KG1 (cell line): ENCODE results near the gene ZC3H7A.
"Not testable (repeated sequence)": the region's sequence is repeated elsewhere in the genome, so short reads cannot be mapped to it uniquely, and the experiment has no call there.

ENCODE experiments used
- DNase-seq: peaks from one replicate; lab custom pipeline; 2025; lab: John Stamatoyannopoulos, UW

The ZC3H7A gene

DNA sequence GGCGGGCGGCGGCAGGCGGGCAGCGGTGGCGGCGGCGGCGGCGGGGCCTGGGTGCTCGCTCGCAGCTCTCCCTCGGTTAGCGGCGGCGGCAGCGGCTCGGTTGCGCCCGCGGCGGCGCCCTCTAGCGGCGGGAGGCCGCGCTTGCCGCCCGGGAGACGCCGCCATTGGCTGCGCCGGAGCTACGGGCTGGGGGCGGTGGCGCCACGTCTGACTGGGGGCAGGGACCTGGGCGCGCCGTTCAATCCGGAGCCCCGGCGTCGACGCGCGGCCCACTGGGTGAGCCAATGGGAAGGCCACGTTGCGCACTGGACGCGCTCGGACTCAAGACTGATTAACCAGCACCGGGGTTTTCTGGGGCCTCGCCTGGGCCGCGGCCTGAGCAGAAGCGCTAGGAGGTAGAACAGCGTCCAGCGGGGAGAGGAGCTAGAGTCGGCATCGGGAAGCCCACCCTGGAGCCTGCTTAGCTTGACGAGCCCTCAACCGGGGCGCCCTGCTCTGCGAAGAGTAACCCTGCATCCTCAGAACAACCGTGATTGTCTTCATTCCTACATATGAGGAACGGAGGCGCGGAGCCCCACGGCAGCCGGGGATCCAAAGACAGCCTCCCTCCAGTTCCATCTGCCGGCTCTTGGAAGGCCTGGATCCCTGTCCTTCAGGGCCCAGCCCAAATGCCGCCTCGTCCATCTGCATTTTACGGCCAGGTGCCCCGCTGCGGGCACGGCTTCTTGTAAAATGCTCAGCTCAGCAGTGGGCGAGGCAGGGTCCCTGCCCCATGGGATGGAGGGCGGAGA is at the start of gene ZC3H7A:
Gene ZC3H7A (minus strand): TSS at position 93 of the 791 bp plus-strand sequence. CDS start 14,904 bp downstream, outside the sequence.
- DNase-seq, result peak; percentile 88

DNA sequence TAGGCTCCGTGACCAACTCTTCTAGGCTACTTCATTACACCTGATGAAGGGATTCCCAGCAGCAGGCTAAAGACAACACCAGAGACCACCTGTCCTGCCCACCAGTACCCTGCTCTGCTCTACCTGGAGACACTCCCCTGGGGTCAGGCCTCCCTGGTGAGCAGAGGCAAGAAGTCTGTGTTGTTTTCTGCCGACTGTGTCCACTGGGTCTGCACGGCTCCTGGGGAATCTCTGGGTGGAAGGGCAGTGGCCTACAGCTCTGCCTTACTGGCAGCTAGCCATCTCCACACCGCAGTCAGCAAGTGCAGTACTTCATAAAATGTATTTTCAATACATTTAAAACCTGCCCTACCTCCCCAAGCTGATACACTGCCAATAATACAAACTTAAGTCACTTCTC is 47.4 kb upstream of the ZC3H7A start:
- DNase-seq, result no peak

- DNase-seq, result no peak
These were observed 46.8 kb upstream of the ZC3H7A start for GRCh38 chr16:11843861-11844260.

- DNase-seq, result no peak
These were observed 46.1 kb upstream of the ZC3H7A start for GRCh38 chr16:11843206-11843605.

DNA sequence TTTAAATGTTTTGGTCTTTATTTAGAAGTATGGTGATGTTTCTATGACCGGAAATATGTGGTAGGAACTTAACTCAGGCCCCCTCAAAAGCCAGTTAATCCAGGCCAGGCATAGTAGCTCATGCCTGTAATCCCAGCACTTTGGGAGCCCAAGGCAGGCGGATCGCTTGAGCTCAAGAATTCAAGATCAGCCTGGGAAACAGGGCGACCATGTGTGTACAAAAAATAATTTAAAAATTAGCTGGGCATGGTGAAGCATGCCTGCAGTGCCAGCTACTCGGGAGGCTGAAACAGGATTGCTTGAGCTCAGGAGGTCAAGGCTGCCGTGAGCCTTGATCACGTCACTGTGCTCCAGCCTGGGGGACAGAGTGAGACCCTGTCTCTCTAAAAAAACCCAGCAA is 44.0 kb upstream of the ZC3H7A start:
- no peak for DNase-seq

DNA sequence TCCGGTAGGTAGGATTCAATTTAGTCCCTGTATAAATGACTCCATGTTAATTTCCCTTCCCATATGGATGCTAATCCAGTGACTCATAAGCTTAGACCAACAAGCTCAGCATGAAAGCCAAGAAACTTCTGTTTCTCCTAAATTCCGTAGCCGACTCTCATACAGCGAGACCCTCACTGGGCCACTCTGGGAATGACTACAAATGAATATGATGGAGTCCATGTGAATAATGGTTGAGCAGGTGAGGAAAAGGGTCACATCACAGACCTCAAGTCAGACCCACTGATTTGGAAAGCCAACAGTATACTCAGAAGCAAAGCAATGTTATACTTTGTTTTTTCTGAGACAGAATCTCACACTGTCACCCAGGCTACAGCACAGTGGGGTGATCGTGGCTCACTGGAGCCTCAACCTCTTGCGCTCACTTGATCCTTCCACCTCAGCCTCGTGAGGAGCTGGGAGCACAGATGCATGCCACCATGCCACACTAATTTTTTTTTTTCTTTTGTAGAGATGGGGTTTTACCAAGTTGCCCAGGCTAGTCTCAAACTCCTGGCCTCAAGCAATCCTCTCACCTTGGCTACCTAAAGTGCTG is 39.7 kb upstream of the ZC3H7A start:
- no peak for DNase-seq

- DNase-seq, result no peak
These were observed 39.0 kb upstream of the ZC3H7A start for GRCh38 chr16:11835891-11836649.

- DNase-seq, result no peak
These were observed 38.3 kb upstream of the ZC3H7A start for GRCh38 chr16:11835309-11835708.

DNA sequence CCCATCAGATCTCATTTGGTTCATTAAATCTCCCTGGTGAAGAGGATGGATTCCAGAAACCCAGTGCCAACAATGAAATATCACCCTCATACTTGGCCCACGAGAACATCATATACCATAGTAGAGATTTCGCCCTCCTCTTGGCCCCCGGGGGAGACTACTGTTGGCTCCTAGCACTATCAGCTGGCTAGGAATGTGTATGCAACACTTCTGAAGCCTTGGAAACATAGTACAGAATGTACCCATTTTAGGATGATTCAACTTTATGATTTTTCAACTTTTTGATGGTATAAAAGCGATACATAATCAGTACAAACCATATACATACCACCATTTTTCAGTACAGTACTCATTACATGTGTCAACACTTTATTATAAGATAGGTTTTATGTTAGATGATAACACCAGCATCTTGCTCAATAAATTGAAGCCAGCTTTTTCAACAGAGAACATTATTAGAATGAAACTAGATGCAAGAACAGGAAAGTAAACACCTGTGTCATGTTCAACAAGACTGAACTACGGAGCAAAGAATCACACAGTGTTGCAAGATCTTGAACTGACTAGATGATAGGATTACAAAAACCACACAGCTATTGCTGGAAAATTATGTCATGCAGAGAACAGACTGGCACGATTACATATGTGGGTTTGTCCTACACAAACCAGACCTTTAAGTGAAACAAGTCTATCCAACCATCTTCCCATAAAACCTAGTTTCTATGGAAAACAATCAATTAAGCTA is 37.1 kb upstream of the ZC3H7A start:
- no peak for DNase-seq

GRCh38 chr16:11828696-11829095 is 31.6 kb upstream of the ZC3H7A start:
- no peak for DNase-seq

DNA sequence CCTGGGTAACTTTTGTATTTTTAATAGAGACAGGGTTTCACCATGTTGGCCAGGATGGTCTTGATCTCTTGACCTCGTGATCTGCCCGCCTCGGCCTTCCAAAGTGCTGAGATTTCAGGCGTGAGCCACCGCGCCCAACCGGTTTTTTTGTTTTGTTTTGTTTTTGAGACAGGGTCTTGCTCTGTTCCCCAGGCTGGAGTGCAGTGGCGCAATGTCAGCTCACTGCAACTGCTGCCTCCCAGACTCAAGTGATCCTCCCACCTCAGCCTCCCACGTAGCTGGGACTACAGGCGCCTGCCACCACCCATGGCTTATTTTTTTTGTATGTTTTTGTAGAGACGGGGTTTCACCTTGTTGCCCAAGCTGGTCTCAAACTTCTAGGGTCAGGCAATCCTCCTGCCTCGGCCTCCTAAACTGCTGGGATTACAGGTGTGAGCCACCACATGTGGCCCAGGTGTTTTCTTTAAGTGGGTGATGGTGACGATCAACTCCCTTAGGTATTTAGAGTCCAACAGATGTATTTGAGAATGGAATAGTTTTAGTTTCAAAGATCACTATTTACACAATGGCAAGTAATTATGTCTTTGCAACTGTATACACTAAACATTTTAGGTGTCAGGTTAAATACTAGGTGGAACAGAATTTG is 28.6 kb upstream of the ZC3H7A start:
- not testable (repeated sequence) for DNase-seq

DNA sequence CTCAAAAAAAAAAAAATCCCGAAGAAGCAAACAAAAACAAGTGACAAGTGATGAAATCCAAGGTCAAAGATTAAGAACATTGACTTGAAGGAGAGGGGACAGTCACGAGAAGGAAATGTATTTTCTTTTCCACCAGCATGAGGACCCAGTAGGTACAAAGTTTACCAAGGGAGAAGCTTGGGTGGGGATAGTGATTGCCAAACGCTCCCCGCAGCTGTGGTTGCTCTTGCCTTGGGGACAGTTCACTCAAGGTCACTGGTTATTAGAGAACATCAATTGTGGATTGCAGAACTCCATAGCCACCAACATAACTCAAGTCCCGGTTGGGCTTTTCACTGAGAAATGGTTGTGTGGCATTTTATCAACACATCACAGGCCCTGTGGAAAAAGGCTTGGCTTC is 27.3 kb upstream of the ZC3H7A start:
- DNase-seq, result no peak

- DNase-seq, result not testable (repeated sequence)
These were observed 26.6 kb upstream of the ZC3H7A start for GRCh38 chr16:11823645-11824044.

DNA sequence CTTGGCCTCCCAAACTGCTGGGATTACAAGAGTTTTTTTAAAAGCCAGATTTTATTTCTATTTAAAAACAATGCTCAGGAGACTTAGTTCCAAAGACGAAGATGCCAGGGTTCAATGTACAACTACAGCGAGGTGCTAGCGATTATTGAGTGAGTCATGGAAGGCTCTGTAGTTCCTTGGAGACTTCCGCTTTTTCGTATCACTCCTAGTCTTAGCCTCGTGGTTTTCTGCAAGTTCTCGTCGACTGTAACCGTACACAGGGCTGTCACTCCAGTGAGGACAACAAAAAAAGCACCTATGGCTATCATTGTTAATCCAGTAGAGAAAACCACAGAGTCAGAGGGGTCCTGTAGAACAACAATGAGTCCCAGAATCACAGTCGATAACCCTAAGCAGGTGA is 22.7 kb upstream of the ZC3H7A start:
- DNase-seq, result no peak

- not testable (repeated sequence) for DNase-seq
These were observed 21.9 kb upstream of the ZC3H7A start for GRCh38 chr16:11818970-11819369.

- DNase-seq, result no peak
These were observed 19.1 kb upstream of the ZC3H7A start for GRCh38 chr16:11816123-11816522.

- DNase-seq, result not testable (repeated sequence)
These were observed 17.7 kb upstream of the ZC3H7A start for GRCh38 chr16:11814800-11815199.

DNA sequence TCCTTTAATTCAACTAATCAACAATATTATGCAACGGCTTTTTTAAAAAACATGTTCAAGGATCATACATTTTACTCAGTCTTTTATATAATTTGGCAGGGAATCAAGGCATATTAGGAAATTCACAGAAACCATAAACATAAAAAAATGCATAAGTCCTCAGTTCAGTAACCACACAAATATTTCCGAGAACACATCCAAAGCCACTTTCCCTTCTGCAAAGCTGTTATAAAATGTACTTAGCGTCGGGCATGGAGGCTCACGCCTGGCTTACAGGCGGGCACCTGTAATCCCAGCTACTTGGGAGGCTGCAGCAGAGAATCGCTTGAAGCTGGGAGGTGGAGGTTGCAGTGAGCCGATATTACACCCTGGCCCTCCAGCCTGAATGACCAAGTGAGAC is 9.7 kb upstream of the ZC3H7A start:
- DNase-seq, result no peak

DNA sequence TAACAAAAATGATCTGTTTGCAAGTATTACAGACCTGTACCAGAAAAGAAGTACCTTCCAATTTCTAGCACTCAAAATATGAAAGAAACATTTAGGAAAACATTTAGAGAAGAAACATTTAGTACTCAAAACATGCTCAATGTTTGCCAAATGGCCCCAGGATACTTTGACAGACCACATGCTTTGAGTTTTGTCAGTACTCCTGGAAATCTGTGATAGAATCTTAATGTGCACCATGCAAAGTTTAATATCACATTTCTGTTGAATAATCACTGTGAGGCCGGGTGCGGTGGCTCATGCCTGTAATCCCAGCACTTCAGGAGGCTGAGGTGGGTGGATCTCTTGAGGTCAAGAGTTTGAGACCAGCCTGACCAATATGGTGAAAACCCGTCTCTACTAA is 8.5 kb upstream of the ZC3H7A start:
- DNase-seq, result no peak

DNA sequence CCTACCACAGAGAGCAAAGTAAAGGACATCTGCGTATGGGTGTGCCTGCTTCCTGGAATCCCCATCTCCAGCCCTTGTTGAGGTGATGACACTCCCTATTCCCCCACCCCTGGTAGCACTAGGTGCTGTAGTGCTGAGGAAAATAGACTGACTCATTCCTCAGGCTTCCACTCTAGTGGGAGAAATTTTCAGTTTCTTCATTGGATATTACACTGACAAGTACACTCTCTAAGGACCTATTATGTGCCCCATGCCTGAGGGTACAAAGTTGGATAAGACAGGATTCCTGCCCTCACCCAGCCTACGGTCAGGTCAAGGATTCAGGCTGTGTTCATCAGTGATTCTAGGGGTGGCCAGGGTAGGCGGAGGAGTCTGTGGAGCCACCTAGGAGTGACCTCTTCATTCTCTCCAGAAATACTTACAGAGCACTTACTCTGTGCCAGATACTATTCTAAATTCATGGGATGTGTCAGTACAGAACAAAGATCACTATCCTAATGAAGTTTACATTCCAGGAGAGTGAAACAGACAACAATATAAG is 4.5 kb upstream of the ZC3H7A start:
- DNase-seq, result no peak

DNA sequence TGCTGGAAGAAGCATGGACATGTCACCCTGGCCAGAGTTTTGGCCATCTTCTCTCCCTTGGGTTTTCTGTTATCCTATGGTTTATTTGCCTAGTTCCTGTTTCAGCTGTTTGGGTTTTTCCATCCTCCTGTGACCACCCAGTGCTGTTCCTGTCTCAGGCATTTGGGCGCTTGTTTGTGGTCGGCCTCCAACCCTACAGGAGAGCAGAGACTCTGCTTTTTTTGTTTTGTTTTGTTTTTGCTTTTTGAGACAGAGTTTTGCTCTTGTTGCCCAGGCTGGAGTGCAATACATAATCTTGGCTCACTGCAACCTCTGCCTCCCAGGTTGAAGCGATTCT is 3.3 kb upstream of the ZC3H7A start:
- no peak for DNase-seq
